Endothelial cell of umbilical vein (primary cell): ENCODE data around the gene CYP8B1. TPM values are rescaled to one million over a fixed set of nuclear protein-coding genes. Genes with fewer than 3 reads are reported as not detected.

Source experiments
- BruUV-seq: library from RNA; stranded (reverse); fragments of 400-500 nt; replicated peaks from 2 replicates; lab custom pipeline; 2021; lab: Mats Ljungman, UMichigan
- CTCF ChIA-PET: fragments of 300-600, 350-600 bp; sonication (Branson Sonifier 250); formaldehyde crosslinking; loops from one replicate; lab custom pipeline; 2021; ENCODE audit warnings: antibody characterized with exemption, inconsistent platforms; lab: Charles Lee
- POLR2A ChIA-PET: fragments of 300-600, 350-600 bp; sonication (Branson Sonifier 250); formaldehyde crosslinking; loops from one replicate; lab custom pipeline; 2021; ENCODE audit warnings: antibody characterized with exemption, inconsistent platforms; lab: Charles Lee
- DNase-seq: peaks from one replicate; pipeline ENCODE4 v3.0.0-alpha.2; 2011; ENCODE audit warnings: low read depth, low spot score
- FAIRE-seq: peaks from 2 replicates; lab custom pipeline; 2011; peaks lifted over from hg19 to GRCh38; lab: Jason Lieb, UNC
- H2AFZ ChIP-seq: 2 replicates; pipeline ENCODE4 v1.6.0; 2012; ENCODE audit warnings: low read depth, low read length, control low read depth, inconsistent platforms
- H3K27ac ChIP-seq: 2 replicates; pipeline ENCODE4 v1.5.1; 2011; ENCODE audit warnings: low read depth, mild to moderate bottlenecking, control low read depth, low read length, moderate library complexity; ENCODE audit not compliant: insufficient read depth
- H3K27me3 ChIP-seq, 2 experiments: 2 replicates each; pipeline versions ENCODE4 v1.6.0 to v1.6.1; 2011; ENCODE audit warnings: low read length in 2 of 2, mixed read lengths in 1 of 2; ENCODE audit not compliant: control insufficient read depth in 2 of 2, insufficient read depth in 2 of 2
- H3K36me3 ChIP-seq, 2 experiments: 2 replicates in 1 of 2; 3 replicates in 1 of 2; pipeline ENCODE4 v1.5.1; 2011; ENCODE audit warnings: low read length in 2 of 2, mild to moderate bottlenecking in 1 of 2, moderate library complexity in 1 of 2; ENCODE audit not compliant: control insufficient read depth in 2 of 2, insufficient read depth in 2 of 2; ENCODE audit errors: extremely low read depth in 1 of 2
- H3K4me1 ChIP-seq: 3 replicates; pipeline ENCODE4 v1.5.1; 2011; ENCODE audit warnings: mild to moderate bottlenecking, low read length; ENCODE audit not compliant: control insufficient read depth, insufficient read depth; ENCODE audit errors: extremely low read depth
- H3K4me2 ChIP-seq: 2 replicates; pipeline ENCODE4 v1.6.1; 2011; ENCODE audit warnings: low read length, control low read depth, mixed read lengths; ENCODE audit not compliant: insufficient read depth
- H3K4me3 ChIP-seq, 3 experiments: fragments of 200-600 bp in 1 of 3; sonication (generic), shearing (Covaris generic) in 1 of 3; replicated peaks in 1 of 3; 2 replicates each; pipeline ENCODE4 v1.5.1; 2011 to 2016; ENCODE audit warnings: control low read depth in 3 of 3, low read length in 3 of 3, mild to moderate bottlenecking in 2 of 3, inconsistent platforms in 1 of 3, low read depth in 1 of 3, moderate library complexity in 1 of 3; ENCODE audit not compliant: insufficient read depth in 1 of 3
- H3K79me2 ChIP-seq: 2 replicates; pipeline ENCODE4 v1.6.0; 2012; ENCODE audit warnings: low read length, inconsistent platforms; ENCODE audit not compliant: control insufficient read depth, insufficient read depth
- H3K9ac ChIP-seq: replicated peaks from 2 replicates; pipeline ENCODE3; 2011; ENCODE audit warnings: low read length, control low read depth; ENCODE audit not compliant: insufficient read depth; ENCODE audit errors: extremely low read depth
- H3K9me1 ChIP-seq: replicated peaks from 3 replicates; pipeline ENCODE4 v1.6.0; 2011; ENCODE audit warnings: mild to moderate bottlenecking, low read length; ENCODE audit not compliant: control insufficient read depth, insufficient read depth; ENCODE audit errors: extremely low read depth
- H3K9me3 ChIP-seq: replicated peaks from 2 replicates; pipeline ENCODE4 v1.5.1; 2012; ENCODE audit warnings: low read length, inconsistent platforms; ENCODE audit not compliant: control insufficient read depth, insufficient read depth
- H4K20me1 ChIP-seq: replicated peaks from 2 replicates; pipeline ENCODE3; 2011; ENCODE audit warnings: mild to moderate bottlenecking, low read length; ENCODE audit not compliant: control insufficient read depth, insufficient read depth; ENCODE audit errors: extremely low read depth
- CTCF ChIP-seq, 2 donors: IDR thresholded peaks; 1 replicate in 1 of 2; 2 replicates in 1 of 2; pipeline ENCODE4 v1.5.1; 2011; ENCODE audit warnings: low read length in 2 of 2, mild to moderate bottlenecking in 2 of 2, moderate library complexity in 2 of 2, control low read depth in 1 of 2, inconsistent platforms in 1 of 2, low read depth in 1 of 2; ENCODE audit not compliant: insufficient read depth in 1 of 2; ENCODE audit errors: extremely low read depth in 1 of 2
- EZH2 ChIP-seq: IDR thresholded peaks from 2 replicates; pipeline ENCODE4 v1.6.1; 2012; ENCODE audit warnings: borderline replicate concordance, low read depth, mild to moderate bottlenecking, moderate library complexity, low read length, inconsistent platforms; ENCODE audit not compliant: severe bottlenecking
- FOS ChIP-seq: IDR thresholded peaks from 2 replicates; pipeline ENCODE4 v1.6.1; 2011; ENCODE audit warnings: mild to moderate bottlenecking, low read length, moderate library complexity, borderline replicate concordance; ENCODE audit not compliant: insufficient read depth
- GATA2 ChIP-seq: IDR thresholded peaks from 2 replicates; pipeline ENCODE4 v1.7.0; 2011; ENCODE audit warnings: low read depth, mild to moderate bottlenecking, moderate library complexity, mixed read lengths, low read length; ENCODE audit not compliant: insufficient read length, insufficient read depth
- JUN ChIP-seq: IDR thresholded peaks from 2 replicates; pipeline ENCODE4 v1.6.1; 2011; ENCODE audit warnings: borderline replicate concordance, low read depth; ENCODE audit not compliant: insufficient read length, insufficient read depth
- MAX ChIP-seq: IDR thresholded peaks from 2 replicates; pipeline ENCODE4 v1.6.1; 2011; ENCODE audit not compliant: insufficient read depth, insufficient read length
- MYC ChIP-seq: IDR thresholded peaks from one replicate; pipeline ENCODE4 v1.6.1; 2011; ENCODE audit warnings: mild to moderate bottlenecking, low read depth, low read length
- POLR2A ChIP-seq: IDR thresholded peaks from 2 replicates; pipeline ENCODE4 v1.6.1; 2012; ENCODE audit warnings: low read depth, mild to moderate bottlenecking, control low read depth, low read length
- POLR2AphosphoS5 ChIP-seq: IDR thresholded peaks from 2 replicates; pipeline ENCODE4 v1.6.1; 2012; ENCODE audit warnings: low read depth, mild to moderate bottlenecking, control low read depth, low read length, moderate library complexity; ENCODE audit not compliant: insufficient read depth
- dilution Hi-C: fragments of 300-500 bp; cut with MboI; formaldehyde crosslinking; loops from one replicate; pipeline ENCODE4 v1.15.0; 2019; ENCODE audit warnings: low sequenced_read_pairs; ENCODE audit not compliant: extremely low pct_ligation_motif_present
- intact Hi-C: fragments of 100-400 bp; cut with micrococcal nuclease; formaldehyde crosslinking; loops from one replicate; pipeline ENCODE4 v1.10.0; 2022
- polyA plus RNA-seq, 4 experiments: library from polyadenylated mRNA; depleted of rRNA in 3 of 4; stranded (reverse) in 3 of 4; unstranded in 1 of 4; fragments of >200 nt; gene quantifications; 2 replicates each; pipeline versions ENCODE4 v1.2.1 to v1.2.3, GENCODE V29; 2011 to 2012; ENCODE audit warnings: missing spikeins in 1 of 4
- total RNA-seq: library from RNA; stranded (reverse); gene quantifications from 2 replicates; pipeline ENCODE4 v1.2.3, GENCODE V29; 2021

Gene CYP8B1
- total and polyA plus RNA-seq, 2 donors (not counting 3 experiments of a cell fraction or from before 2014, with no cell fraction given) = not detected

GRCh38 chr3:42849017-42849416 lies 26.7 kb downstream of the CYP8B1 start:
- no peaks in the 10 kb centered on the region for H3K4me1 ChIP-seq
- dilution Hi-C loops = no loop called here
- no peaks in the 10 kb centered on the region for H4K20me1 ChIP-seq
- ChIA-PET CTCF (interaction anchor here (5.4 kb wide), 1 partner anchor 9 kb away, joined by 27 read pairs; no protein-coding TSS in a partner anchor), POLR2A (no interaction called here)
- H3K27me3 ChIP-seq = peaks cover 1 to 17% of the 10 kb centered on the region in 2 experiments
- no peaks in the 10 kb centered on the region for H3K36me3 ChIP-seq
- H2AFZ ChIP-seq = no peak overlapping the region
- no TSS peak for BruUV-seq
- H3K9me3 ChIP-seq = no peaks in the 10 kb centered on the region
- intact Hi-C loops = no loop called here
- no peak overlapping the region for H3K4me2 ChIP-seq
- no peaks in the 10 kb centered on the region for H3K9me1 ChIP-seq
- FAIRE-seq (no peak), DNase-seq (no peak)
- H3K79me2 ChIP-seq = no peaks in the 10 kb centered on the region
- no peak for TF ChIP-seq EZH2
- TF ChIP-seq FOS = no peak
- TF ChIP-seq CTCF (IDR thresholded peaks at IDR 0.05; ENCODE audit: extremely low read depth in 1 of 2, insufficient read depth in 1 of 2, low read depth in 1 of 2, low read length in 2 of 2) = no peak
- no peak for TF ChIP-seq POLR2A
- TF ChIP-seq MYC = no peak
- TF ChIP-seq JUN = no peak
- TF ChIP-seq POLR2AphosphoS5 = no peak
- TF ChIP-seq GATA2 = no peak
- TF ChIP-seq MAX = no peak
- no peak overlapping the region for H3K9ac ChIP-seq
- no peak overlapping the region for H3K4me3 ChIP-seq
- H3K27ac ChIP-seq = no peak overlapping the region
